Iris pigment epithelial cell (primary cell): Measurements from ENCODE around the gene CIZ1.
"Not testable (repeated sequence)": the region's sequence is repeated elsewhere in the genome, so short reads cannot be mapped to it uniquely, and the experiment has no call there.

Source experiments
- DNase-seq: peaks from one replicate; pipeline ENCODE4 v3.0.0-alpha.2; 2011; ENCODE audit warnings: low read depth

The CIZ1 gene, protein sequence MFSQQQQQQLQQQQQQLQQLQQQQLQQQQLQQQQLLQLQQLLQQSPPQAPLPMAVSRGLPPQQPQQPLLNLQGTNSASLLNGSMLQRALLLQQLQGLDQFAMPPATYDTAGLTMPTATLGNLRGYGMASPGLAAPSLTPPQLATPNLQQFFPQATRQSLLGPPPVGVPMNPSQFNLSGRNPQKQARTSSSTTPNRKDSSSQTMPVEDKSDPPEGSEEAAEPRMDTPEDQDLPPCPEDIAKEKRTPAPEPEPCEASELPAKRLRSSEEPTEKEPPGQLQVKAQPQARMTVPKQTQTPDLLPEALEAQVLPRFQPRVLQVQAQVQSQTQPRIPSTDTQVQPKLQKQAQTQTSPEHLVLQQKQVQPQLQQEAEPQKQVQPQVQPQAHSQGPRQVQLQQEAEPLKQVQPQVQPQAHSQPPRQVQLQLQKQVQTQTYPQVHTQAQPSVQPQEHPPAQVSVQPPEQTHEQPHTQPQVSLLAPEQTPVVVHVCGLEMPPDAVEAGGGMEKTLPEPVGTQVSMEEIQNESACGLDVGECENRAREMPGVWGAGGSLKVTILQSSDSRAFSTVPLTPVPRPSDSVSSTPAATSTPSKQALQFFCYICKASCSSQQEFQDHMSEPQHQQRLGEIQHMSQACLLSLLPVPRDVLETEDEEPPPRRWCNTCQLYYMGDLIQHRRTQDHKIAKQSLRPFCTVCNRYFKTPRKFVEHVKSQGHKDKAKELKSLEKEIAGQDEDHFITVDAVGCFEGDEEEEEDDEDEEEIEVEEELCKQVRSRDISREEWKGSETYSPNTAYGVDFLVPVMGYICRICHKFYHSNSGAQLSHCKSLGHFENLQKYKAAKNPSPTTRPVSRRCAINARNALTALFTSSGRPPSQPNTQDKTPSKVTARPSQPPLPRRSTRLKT

DNA sequence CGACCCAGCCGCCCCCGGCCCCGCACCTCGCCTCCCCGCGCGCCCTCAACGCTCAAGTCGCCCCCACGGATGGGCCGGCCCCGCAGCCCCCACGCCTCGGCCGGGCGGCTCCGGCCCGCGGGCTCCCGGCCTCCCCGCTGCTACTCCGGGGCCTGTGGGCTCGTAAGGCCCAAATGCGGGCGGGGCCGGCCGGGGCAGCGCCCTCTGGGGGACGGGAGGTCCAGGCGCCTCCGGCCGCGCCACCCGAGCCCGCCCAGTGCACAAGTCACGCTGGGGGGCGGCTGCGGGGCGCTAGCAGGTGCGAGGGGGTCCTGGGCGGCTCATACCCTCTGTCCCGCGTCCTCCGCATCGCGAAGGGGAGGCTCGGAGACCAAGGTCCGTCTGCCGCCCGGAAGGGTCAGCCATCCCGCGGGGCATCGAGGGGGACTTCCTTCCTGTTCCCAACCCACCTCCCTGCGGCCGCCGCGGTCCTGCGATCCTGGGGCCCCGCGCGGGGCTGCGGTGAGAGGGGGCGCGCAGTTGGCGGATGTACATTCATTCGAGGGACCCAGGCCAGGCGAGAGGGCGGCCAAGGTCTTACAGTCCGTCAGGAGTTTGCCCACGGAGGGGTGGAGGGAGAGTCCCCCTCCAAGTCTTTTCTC lies at the start of gene CIZ1:
CIZ1 (minus strand) TSS at position 167 of the 641 bp plus-strand sequence. CDS start 715 bp downstream, outside the sequence.
- DNase-seq, result peak; percentile 81

DNA sequence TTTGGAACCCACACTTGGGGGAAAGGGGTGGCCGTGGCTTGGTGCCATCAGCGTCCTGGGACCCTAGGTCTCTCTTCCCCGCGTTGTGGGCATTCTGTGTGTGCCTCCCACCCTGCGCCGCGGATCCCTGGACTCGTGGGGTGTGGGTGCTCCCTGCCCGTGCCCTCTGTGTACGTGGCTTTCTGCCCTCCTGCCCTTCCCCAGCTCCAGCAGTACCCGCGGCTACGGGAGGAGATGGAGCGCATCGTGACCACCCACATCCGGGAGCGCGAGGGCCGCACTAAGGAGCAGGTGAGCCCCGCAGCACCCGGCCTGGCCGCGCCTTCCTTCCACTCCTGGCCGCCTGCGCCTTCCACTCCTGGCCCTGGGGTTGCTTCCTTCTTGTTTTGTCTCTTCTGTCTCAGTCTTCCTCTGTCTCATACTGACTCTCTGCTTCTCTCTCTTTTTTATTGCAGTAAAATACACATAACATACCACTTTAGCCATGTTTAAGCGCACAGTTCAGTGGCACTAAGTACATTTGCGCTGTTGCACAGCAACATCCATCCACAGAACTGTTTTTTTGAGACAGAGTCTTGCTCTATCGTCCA lies 42.5 kb upstream of the CIZ1 start:
- no peak for DNase-seq

DNA sequence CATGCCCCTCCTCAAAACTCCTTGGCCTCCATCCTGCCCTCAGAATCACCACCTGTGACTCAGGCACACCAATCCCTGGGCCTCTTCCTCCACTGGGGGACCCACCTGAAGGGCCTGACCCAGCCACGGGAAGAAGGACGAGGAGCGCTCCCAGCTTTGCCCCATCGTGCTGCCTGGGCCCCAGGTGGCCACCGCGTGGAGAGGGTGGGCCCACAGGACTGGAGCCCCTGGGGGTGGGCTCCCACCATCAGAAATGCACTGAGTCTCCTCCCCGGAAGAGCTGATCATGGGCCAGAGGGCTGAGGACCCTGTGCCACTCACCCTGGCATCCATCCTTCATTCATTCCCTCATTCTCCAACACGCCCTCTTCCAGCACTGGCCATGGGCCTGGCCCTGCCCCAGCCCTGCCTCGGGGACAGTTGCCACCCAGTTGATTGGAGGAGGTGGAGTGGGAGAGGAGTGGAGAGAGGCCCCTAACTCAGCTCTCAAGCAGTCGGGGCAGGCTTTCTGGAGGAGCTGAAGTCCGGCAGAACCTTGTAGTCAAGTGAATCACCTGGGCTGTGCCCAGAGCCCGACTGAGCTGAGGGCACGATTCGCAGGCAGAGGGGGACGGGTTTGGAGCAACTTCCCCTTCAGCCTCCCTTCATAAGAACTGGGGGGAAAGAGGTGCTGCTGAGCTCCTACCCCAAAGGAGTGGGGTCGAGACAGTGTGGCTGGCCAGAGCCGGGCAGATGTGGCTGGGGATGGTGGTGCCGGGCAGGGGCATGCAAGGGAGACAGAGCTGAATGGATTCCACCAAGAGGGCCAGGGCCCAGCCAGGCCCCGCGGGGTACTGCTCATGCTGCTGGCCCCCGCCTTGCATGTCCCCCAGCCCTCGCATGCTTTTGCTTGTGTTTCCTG lies 41.4 kb upstream of the CIZ1 start:
- DNase-seq, result no peak

DNA sequence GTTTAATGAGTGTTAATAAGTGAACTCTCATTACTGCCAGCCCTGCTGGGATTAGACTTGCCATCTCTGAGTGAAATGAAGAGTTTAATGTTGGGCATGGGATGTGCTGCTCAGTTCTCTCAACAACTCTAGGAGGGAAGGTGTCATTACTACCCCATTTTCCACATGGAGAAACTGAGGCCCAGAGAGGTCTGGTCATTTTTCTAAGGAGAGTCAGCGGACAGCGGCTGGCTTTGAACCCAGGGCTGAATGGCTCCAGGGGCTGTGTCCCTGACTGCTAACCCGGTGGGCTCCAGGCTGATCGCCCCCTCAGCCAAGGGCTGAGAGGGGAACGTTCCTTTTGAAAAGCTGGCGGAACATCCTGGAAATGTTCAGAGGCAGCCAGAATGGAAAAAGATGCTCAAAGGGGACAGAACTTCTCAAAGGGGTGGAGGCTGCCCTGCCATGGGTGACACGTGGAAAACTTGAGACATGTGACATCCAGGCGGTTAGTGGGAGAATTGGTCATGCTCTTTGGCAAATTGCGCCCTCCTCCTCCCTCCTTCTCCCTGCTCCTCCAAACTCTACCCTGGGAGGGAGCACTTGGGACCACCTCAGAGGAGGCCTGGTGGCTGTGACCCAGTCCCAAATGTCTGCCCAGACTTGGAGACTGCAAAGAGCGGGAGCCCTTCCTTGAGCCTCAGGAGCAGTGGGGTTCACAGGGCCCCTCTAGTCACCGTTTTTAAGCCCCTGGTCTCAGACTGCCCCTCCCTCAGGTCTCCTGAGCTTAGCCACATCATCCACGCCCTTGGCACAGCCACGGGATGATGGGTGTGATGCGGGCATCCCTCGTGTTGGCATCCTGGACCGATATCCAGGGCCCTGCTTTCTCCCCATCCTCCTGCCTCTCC lies 40.5 kb upstream of the CIZ1 start:
- no peak for DNase-seq

DNA sequence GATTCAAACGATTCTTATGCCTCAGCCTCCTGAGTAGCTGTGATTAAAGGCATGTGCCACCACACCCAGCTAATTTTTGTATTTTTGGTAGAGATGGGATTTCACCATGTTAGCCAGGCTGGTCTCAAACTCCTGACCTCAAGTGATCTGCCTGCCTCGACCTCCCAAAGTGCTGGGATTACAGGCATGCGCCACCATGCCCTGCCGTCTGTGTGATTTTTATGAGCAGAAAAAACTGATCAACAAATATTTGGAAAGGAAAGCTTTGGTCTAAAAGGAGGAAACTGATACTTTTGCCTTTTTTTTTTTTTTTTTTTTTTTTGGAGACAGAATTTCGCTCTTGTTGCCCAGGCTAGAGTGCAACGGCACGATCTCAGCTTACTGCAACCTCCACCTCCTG lies 39.5 kb upstream of the CIZ1 start:
- DNase-seq, result not testable (repeated sequence)

DNA sequence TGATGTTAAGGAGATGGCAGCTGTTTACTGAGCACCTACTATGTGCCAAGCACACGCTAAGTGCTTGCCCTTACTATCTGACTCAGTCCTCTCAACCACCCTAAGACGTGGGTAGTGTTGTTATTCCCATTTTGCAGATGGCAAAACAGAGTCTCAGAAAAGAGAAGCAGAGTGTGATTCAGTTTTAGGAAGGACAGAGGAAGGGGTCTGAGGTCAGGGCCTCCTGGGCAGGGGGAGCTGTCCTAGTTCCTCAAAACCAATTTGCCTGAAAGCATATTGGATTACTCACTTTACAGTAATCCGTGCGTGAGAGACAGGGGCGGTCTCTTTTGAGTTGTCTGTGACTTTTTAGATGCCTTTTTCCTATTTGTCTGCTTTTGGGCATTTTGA lies 35.0 kb upstream of the CIZ1 start:
- DNase-seq, result no peak

DNA sequence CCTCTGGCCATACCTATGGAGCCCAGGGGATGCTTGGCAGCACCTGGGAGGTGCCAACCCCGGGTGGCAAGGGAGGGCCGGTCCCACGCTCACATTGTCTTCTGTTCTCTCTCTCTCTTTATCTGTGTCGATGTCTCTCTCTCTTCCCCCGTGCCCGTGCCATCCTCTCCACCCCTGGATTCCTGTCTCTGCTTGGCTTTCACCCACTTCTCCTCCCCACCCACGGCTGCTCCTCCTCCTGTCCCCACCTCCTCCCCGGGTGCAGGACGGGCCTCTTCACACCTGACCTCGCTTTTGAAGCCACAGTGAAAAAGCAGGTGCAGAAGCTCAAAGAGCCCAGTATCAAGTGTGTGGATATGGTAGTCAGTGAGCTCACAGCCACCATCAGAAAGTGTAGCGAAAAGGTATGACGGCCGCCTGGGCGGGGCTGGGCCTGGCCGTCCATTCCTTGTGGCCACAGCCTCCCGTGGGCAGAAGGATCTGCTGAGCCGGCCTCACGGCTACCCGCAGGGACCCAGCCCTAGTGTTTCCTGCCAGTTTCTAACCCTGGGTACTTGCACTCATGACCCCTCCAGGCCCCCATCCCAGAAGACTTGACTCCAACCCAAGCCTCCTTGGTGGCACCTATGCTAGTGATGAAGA lies 34.5 kb upstream of the CIZ1 start:
- DNase-seq, result no peak

DNA sequence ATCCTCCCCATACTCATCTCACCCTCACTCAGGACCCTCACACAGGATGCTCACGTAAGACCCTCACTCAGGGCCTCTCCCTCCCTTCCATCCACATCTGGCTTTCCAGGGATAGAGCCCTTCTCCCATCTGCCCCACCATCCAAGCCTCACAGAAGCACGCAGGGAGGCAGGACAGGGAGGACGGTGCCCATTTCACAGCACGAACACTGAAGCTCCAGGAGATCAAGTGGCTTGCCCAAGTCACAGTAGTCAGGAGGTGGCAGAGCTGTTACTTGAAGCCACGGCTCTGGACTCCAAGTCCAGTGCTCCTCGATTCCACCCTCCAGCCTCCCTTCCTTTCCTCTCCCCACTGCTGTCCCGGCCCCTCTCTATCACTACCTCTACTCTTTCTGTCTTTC lies 33.5 kb upstream of the CIZ1 start:
- no peak for DNase-seq

DNA sequence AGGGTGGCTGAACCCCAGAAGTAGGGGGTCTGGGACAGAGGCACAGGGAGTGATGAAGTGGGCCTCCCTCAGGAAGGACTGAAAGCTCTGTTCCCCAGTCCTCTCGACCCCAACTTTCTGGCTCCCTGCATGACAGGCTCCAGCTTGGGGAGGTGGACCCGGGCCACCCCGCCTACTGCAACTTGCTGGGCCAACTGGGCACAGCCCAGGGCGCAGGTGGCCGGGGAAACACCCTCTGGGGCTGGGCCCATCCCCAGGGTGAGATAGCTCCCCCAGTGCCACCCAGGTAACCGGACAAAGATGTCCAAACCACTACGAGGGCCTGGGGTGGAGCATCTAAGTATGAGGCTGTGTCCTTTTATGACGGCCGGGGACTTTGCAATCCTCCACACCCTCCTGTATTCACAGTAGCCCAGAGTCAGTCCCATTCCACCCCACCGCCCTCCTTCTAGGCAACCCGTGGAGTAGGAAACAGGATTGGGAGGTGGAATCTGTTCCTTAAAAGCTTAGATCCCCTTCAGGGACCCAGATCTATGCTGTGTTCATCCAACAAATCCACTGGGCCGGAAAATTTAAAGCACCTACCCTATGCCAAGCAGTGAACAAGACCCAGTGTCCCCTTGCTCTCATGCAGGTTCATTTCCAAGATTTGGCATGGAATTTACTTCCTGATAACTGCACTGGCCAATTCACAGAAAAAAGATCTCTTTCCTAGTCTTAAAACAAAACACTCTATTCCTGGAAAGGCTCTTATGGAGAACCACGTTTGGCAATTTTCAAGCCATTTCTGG lies 31.7 kb upstream of the CIZ1 start:
- DNase-seq, result no peak

DNA sequence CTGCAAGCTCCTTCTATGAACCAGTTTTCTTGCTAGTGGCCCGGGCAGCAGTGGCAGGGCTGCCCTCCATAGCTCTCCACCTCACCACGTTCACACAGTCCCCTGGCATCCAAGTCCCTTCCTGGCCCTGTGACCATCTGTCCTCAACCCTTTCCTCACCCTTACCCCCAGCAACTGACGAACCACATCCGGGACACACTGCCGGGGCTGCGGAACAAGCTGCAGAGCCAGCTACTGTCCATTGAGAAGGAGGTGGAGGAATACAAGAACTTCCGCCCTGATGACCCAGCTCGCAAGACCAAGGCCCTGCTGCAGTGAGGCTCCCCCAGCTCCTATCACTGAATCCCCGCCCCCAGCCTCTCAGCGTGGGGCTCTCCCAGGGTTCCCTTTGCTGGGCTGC lies 30.7 kb upstream of the CIZ1 start:
- DNase-seq, result no peak

DNA sequence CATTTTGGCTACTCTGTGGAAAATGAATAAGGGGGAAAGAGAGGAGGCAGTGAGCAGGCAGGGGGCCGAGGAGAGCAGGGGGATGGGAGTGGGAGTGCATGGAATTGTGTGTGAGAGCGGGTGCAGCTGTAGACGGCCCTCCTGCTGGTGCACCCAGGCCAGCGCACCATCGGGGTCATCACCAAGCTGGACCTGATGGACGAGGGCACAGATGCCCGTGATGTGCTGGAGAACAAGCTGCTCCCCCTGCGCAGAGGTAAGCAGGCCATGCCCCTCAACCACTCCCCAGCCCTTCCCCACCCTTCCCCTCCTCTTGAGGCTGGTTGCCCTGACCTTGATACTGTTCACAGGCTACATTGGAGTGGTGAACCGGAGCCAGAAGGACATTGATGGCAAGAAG lies 28.5 kb upstream of the CIZ1 start:
- no peak for DNase-seq

DNA sequence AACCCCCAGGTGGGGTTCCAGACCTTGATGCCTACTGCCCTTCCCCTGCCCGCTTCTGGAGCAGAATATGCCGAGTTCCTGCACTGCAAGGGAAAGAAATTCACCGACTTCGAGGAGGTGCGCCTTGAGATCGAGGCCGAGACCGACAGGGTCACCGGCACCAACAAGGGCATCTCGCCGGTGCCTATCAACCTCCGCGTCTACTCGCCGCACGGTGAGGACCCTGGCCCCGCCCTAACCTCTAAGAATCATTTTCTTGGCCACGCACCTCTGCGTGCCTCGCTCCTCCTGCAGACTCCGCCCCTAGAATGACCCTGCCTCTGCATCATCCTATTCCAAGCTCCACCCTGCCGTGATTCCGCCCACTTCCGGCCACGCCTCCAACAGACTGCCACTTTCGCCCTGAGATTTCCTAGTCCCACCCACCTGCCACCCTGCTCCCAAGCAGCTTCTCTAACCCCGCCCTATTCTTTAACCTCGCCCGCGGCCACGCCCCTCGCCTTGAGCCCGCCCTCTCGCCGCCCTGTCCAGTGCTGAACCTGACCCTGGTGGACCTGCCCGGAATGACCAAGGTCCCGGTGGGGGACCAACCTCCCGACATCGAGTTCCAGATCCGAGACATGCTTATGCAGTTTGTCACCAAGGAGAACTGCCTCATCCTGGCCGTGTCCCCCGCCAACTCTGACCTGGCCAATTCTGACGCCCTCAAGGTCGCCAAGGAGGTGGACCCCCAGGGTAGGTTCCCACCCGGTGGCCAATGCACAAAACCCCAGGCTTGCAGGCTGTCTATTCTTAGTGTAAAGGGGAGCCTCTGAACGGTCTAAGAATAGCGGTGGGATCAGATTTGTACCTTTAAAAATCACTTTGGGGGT lies 27.4 kb upstream of the CIZ1 start:
- DNase-seq, result peak; percentile 93

DNA sequence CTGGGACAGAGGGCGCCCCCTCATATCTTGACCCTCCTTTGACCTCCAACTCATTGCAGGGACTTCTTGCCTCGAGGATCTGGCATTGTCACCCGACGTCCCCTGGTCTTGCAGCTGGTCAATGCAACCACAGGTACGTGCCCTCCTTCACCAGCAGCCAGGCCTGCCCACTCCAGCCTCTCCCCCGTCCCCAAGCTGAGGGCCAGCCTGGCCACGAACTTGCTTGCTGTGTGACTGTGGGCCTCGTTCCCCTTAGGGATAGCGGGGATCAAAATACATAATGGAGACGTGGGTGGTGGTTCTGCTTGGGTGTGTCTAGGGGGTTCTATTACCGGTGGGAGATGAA lies 26.8 kb upstream of the CIZ1 start:
- no peak for DNase-seq

DNA sequence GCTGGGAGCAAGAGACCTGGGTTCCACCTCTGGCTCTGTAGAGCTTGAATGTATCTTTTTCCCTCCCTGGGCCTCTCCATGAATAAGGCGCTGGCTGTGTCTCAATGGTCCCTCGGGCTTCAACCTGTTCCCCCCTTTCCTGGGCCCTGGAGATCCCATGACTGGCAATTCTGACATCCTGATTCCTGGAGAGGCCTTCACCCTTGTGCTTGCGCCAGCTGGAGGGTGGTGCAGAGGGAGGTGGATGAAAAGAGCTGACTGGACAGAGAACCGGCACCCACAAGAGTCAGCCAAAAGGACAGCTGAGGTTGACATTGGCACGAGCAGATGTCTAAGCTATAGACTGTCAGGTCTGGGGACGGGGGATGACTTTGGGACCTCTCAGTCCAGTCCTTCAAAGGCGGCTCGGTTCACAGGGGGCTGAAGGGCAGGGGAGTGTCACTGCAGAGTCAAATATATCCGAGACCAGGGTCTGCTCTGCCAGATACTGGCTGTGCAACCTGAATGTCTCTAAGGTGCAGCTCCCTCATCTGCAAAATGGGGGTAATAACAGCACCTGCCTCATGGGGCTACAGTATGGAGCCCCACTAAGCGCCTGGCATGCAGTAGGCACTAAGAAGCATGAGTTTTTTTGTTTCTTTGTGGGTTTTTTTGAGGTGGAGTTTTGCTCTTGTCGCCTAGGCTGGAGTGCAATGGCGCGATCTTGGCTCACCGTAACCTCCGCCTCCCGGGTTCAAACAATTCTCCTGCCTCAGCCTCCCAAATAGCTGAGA lies 25.6 kb upstream of the CIZ1 start:
- DNase-seq, result no peak

DNA sequence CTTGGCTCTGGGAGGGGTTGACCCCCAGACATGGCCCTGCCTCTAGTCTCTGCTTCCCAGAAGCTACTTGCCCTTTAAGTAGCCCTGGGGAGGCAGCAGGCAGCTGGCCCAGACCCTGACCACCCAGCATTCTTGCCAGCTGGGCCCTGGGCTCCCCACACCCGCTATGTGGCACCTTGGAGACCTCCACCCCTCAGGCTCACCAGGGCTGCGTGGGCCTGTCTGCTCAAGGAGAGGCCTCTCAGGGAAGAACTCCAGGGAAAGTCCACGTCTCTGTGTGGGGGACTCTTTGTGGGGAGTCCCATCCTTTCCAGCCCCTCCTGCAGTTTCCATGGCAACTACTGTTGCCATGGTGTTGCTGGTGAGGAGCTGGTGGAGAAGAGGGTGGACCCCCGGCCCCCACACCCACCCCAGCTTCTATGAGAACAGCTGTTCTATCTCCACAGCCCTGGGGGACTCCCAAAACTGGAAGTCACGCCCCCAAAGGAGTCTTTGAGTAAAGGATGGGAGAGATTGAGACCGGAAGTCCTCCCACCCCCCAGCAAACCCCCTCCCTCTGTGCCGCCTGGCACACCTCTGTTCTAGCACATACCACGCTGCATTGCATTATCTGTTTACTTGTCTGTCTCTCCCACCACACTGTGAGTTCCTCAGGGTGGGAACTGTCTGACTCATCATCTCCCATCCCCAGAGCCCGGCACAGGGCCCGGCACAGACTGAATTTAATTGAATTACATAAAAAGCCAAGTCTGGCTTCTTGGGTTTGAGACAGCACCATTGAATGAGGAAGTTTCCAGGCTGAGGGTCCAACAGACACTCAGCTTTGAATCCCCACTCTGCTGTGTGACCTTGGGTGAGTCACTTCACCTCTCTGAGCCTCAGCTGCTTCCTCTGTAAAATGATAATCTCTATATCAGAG lies 24.4 kb upstream of the CIZ1 start:
- DNase-seq, result peak; percentile 84
